Endodermal cell (in vitro differentiated cells): Measurements from ENCODE around the gene KCNS3. TPM values are rescaled to one million over a fixed set of nuclear protein-coding genes. Genes with fewer than 3 reads are reported as not detected.

Source experiments
- DNase-seq: peaks from one replicate; pipeline ENCODE4 v3.0.0-alpha.2; 2017
- H3K27ac ChIP-seq: 2 replicates; pipeline ENCODE4 v1.5.1; 2013; ENCODE audit warnings: mild to moderate bottlenecking, low read depth, low read length, moderate library complexity
- H3K27me3 ChIP-seq: 2 replicates; pipeline ENCODE4 v1.6.1; 2013; ENCODE audit warnings: mild to moderate bottlenecking, low read length, moderate library complexity; ENCODE audit not compliant: insufficient read depth, control insufficient read depth, poor library complexity, severe bottlenecking
- H3K36me3 ChIP-seq: 2 replicates; pipeline ENCODE4 v1.7.0; 2013; ENCODE audit warnings: mild to moderate bottlenecking, low read length, moderate library complexity; ENCODE audit not compliant: control insufficient read depth, insufficient read depth
- H3K4me1 ChIP-seq: one replicate; pipeline ENCODE4 v1.7.0; 2013; ENCODE audit warnings: low read length; ENCODE audit not compliant: control insufficient read depth, insufficient read depth
- H3K4me3 ChIP-seq: 2 replicates; pipeline ENCODE4 v1.5.1; 2013; ENCODE audit warnings: mild to moderate bottlenecking, low read length, moderate library complexity
- H3K9ac ChIP-seq: 2 replicates; pipeline ENCODE4 v1.6.1; 2013; ENCODE audit warnings: mild to moderate bottlenecking, low read length, moderate library complexity; ENCODE audit not compliant: poor library complexity, severe bottlenecking; ENCODE audit errors: extremely low read depth
- H3K9me3 ChIP-seq: 2 replicates; pipeline ENCODE4 v1.6.1; 2013; ENCODE audit warnings: mild to moderate bottlenecking, low read length, moderate library complexity; ENCODE audit not compliant: control insufficient read depth
- H3K27ac Mint-ChIP-seq: 2 replicates; pipeline ENCODE4 v1.8.0; 2020; ENCODE audit warnings: mixed read lengths
- H3K27me3 Mint-ChIP-seq: 2 replicates; pipeline ENCODE4 v1.8.0; 2021; ENCODE audit warnings: mild to moderate bottlenecking, mixed read lengths; ENCODE audit not compliant: insufficient read depth
- H3K36me3 Mint-ChIP-seq: 2 replicates; pipeline ENCODE4 v1.8.0; 2020; ENCODE audit warnings: low read depth, mixed read lengths
- H3K4me1 Mint-ChIP-seq: 2 replicates; pipeline ENCODE4 v1.8.0; 2020; ENCODE audit warnings: mixed read lengths
- H3K4me3 Mint-ChIP-seq: 2 replicates; pipeline ENCODE4 v1.8.0; 2020; ENCODE audit warnings: mild to moderate bottlenecking, moderate library complexity, mixed read lengths
- H3K9me3 Mint-ChIP-seq: 2 replicates; pipeline ENCODE4 v1.8.0; 2020; ENCODE audit warnings: mild to moderate bottlenecking, mixed read lengths
- CTCF ChIP-seq: fragments of 200-600 bp; sonication (generic); conservative IDR thresholded peaks from 2 replicates; pipeline ENCODE4 v1.5.0; 2021; ENCODE audit warnings: antibody characterized with exemption, mild to moderate bottlenecking
- WGBS, 2 experiments: methylation state at CpG; one replicate each; pipeline versions ENCODE4 v1.1.5 to v1.1.7; 2013; ENCODE audit warnings: missing lambda C conversion rate in 2 of 2, mixed read lengths in 1 of 2; ENCODE audit not compliant: insufficient coverage in 1 of 2, insufficient read length in 1 of 2; 5-methylcytosine and 5-hydroxymethylcytosine counted together
- total RNA-seq, 2 donors: library from RNA; stranded (reverse); fragmentation: NEBNext Ultra II Directional in 1 of 2; extraction: Animal tissue kit (Norgen Biotek cat#: 25700) in 1 of 2; gene quantifications; 2 replicates in 1 of 2; 3 replicates in 1 of 2; pipeline ENCODE4 v1.2.1, GENCODE V29; 2021

KCNS3 gene
- total RNA-seq, 2 donors from 2014 or later, result 10.7 to 11.1 TPM

GRCh38 chr2:17879913-17880274 is 1.4 kb downstream of the KCNS3 start:
- no peaks in the 10 kb centered on the region for H3K36me3 Mint-ChIP-seq
- Histone ChIP-seq H3K9me3 (no peaks in the 10 kb centered on the region), H3K27me3 (peaks cover 51% of the 10 kb centered on the region), H3K4me3 (peak overlapping the region; percentile 82), H3K9ac (no peak overlapping the region), H3K36me3 (no peaks in the 10 kb centered on the region), H3K4me1 (peaks cover 2% of the 10 kb centered on the region), H3K27ac (no peak overlapping the region)
- 22 to 27% methylated on average over 6 to 9 of the region's 9 CpGs for WGBS, 2 experiments
- H3K4me1 Mint-ChIP-seq, result peaks cover 33% of the 10 kb centered on the region
- DNase-seq, result no peak
- H3K9me3 Mint-ChIP-seq, result peaks cover 3% of the 10 kb centered on the region
- peaks cover 34% of the 10 kb centered on the region for H3K27me3 Mint-ChIP-seq
- peak overlapping the region; percentile 78 for H3K4me3 Mint-ChIP-seq
- peak overlapping the region; percentile 91 for H3K27ac Mint-ChIP-seq
- TF ChIP-seq CTCF, result no peak

GRCh38 chr2:17892770-17893534 is 14.5 kb downstream of the KCNS3 start:
- no peak overlapping the region for H3K27ac ChIP-seq
- peaks cover 11% of the 10 kb centered on the region for H3K9me3 ChIP-seq
- Mint-ChIP-seq H3K27me3 (no peaks in the 10 kb centered on the region), H3K36me3 (peaks cover 19% of the 10 kb centered on the region), H3K4me1 (peaks cover 16% of the 10 kb centered on the region), H3K27ac (peak overlapping the region; percentile 92), H3K9me3 (peaks cover 48% of the 10 kb centered on the region), H3K4me3 (peak overlapping the region; percentile 40)
- H3K4me3 ChIP-seq, result no peak overlapping the region
- peaks cover 4% of the 10 kb centered on the region for H3K4me1 ChIP-seq
- TF ChIP-seq CTCF, result no peak
- WGBS, 2 experiments, result 77 to 85% methylated on average over 4 to 10 of the region's 10 CpGs
- H3K36me3 ChIP-seq, result no peaks in the 10 kb centered on the region
- H3K27me3 ChIP-seq, result no peaks in the 10 kb centered on the region
- DNase-seq, result peak; percentile 73
- H3K9ac ChIP-seq, result no peak overlapping the region

DNA sequence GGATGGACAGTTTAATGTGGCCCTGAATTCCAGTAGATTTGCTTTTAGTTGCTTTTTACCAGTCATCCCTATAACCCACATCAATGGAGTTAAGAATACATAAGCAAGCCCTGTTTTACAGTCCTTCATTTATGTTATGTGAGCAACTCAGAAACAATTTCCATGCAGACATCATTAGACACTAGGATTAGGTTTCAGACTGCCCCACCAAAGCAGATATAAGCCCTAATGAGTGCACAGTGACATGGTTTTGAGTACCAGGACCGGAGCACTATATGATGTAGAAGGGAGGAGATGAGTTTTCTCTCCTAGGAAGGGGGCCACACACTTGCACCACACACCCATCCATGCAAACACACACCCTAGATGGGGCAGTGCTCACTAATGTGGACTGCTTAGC is 15.5 kb downstream of the KCNS3 start:
- H3K9me3 ChIP-seq, result peaks cover 11% of the 10 kb centered on the region
- no peak overlapping the region for H3K27ac ChIP-seq
- H3K4me1 ChIP-seq, result peaks cover 4% of the 10 kb centered on the region
- no peak for TF ChIP-seq CTCF
- Mint-ChIP-seq H3K27ac (no peak overlapping the region), H3K4me3 (no peak overlapping the region), H3K9me3 (peaks cover 48% of the 10 kb centered on the region), H3K36me3 (peaks cover 17% of the 10 kb centered on the region), H3K4me1 (peaks cover 16% of the 10 kb centered on the region), H3K27me3 (no peaks in the 10 kb centered on the region)
- no peaks in the 10 kb centered on the region for H3K36me3 ChIP-seq
- peak; percentile 14 for DNase-seq
- H3K9ac ChIP-seq, result no peak overlapping the region
- no peak overlapping the region for H3K4me3 ChIP-seq
- H3K27me3 ChIP-seq, result no peaks in the 10 kb centered on the region
- no CpG with 5 or more reads among the region's 1 CpG for WGBS, 2 experiments
